HepG2 (cell line): ENCODE data around the gene PTPRCAP. TPM values are rescaled to one million over a fixed set of nuclear protein-coding genes. Genes with fewer than 3 reads are reported as not detected.
A peak's percentile ranks its signal among the peaks of the same experiment; 100 is the strongest.

Source experiments
- AGO2 ChIP-seq: fragments of 200-400 bp; formaldehyde crosslinking; optimal IDR thresholded peaks from 2 replicates; pipeline ENCODE3; 2017; ENCODE audit warnings: mild to moderate bottlenecking, low read depth, low read length, moderate library complexity
- ATM ChIP-seq: fragments of 450-650 bp; IDR thresholded peaks from 2 replicates; pipeline ENCODE4 v1.7.1; 2017; ENCODE audit warnings: mild to moderate bottlenecking, borderline replicate concordance
- NFE2 ChIP-seq: sonication (generic); formaldehyde crosslinking; IDR thresholded peaks from 2 replicates; pipeline ENCODE4 v1.4.0; 2020; ENCODE audit warnings: missing genetic modification reagents
- NFIB ChIP-seq: sonication (generic); formaldehyde crosslinking; IDR thresholded peaks from 2 replicates; pipeline ENCODE4 v1.9.0; 2021; ENCODE audit warnings: missing genetic modification reagents, mild to moderate bottlenecking, borderline replicate concordance
- NR2F6 ChIP-seq, 2 experiments: IDR thresholded peaks; 2 replicates each; pipeline ENCODE4 v1.6.1; 2016; ENCODE audit warnings: antibody characterized with exemption in 1 of 2, mild to moderate bottlenecking in 1 of 2
- POLR2AphosphoS2 ChIP-seq: IDR thresholded peaks from 2 replicates; pipeline ENCODE4 v1.6.1; 2011; ENCODE audit warnings: low read depth, low read length, improper control_type of control experiment
- RCOR2 ChIP-seq: IDR thresholded peaks from 2 replicates; pipeline ENCODE4 v1.6.1; 2016; ENCODE audit warnings: missing biosample characterization, missing genetic modification reagents
- REL ChIP-seq: sonication (generic); formaldehyde crosslinking; conservative IDR thresholded peaks from 2 replicates; pipeline ENCODE4 v1.8.0; 2022; ENCODE audit warnings: mild to moderate bottlenecking, missing genetic modification reagents, moderate library complexity
- SIN3B ChIP-seq: fragments of 150-350 bp; IDR thresholded peaks from 2 replicates; pipeline ENCODE4 v1.6.1; 2014; ENCODE audit warnings: low read length
- SOX13 ChIP-seq, 3 experiments: fragments of 450-650 bp in 1 of 3; sonication (generic) in 1 of 3; formaldehyde crosslinking in 1 of 3; IDR thresholded peaks in 2 of 3; conservative IDR thresholded peaks in 1 of 3; 2 replicates each; pipeline versions ENCODE4 v1.5.0 to v1.6.1; 2016 to 2020; ENCODE audit warnings: antibody characterized with exemption in 1 of 3, mild to moderate bottlenecking in 1 of 3, missing compliant biosample characterization in 1 of 3, missing genetic modification reagents in 1 of 3, moderate library complexity in 1 of 3
- SRSF9 ChIP-seq: fragments of 200-400 bp; formaldehyde crosslinking; IDR thresholded peaks from 2 replicates; pipeline ENCODE4 v1.6.1; 2018; ENCODE audit warnings: borderline replicate concordance, mild to moderate bottlenecking, low read depth, low read length; ENCODE audit not compliant: insufficient read depth, poor library complexity, severe bottlenecking
- TAF15 ChIP-seq: fragments of 200-400 bp; formaldehyde crosslinking; IDR thresholded peaks from one replicate; pipeline ENCODE4 v1.6.1; 2018; ENCODE audit warnings: mild to moderate bottlenecking, low read depth, low read length; ENCODE audit not compliant: poor library complexity, severe bottlenecking
- TEAD3 ChIP-seq: optimal IDR thresholded peaks from 2 replicates; pipeline ENCODE3; 2016; ENCODE audit warnings: borderline replicate concordance
- THAP11 ChIP-seq: IDR thresholded peaks from 2 replicates; pipeline ENCODE4 v1.6.1; 2016; ENCODE audit warnings: missing biosample characterization, missing genetic modification reagents
- ZFP36L2 ChIP-seq: sonication (generic); formaldehyde crosslinking; IDR thresholded peaks from 2 replicates; pipeline ENCODE4 v1.4.0; 2020; ENCODE audit warnings: missing genetic modification reagents
- ZFY ChIP-seq: sonication (generic); formaldehyde crosslinking; IDR thresholded peaks from 2 replicates; pipeline ENCODE4 v1.4.0; 2020; ENCODE audit warnings: missing genetic modification reagents
- ZFYVE20 ChIP-seq: sonication (generic); formaldehyde crosslinking; IDR thresholded peaks from 2 replicates; pipeline ENCODE4 v1.8.0; 2023; ENCODE audit warnings: low read depth, mild to moderate bottlenecking, moderate library complexity, missing genetic modification reagents, borderline replicate concordance
- ZNF354B ChIP-seq: sonication (generic); formaldehyde crosslinking; IDR thresholded peaks from 2 replicates; pipeline ENCODE4 v1.8.0; 2022; ENCODE audit warnings: mild to moderate bottlenecking, missing genetic modification reagents
- ZNF543 ChIP-seq: sonication (generic); formaldehyde crosslinking; IDR thresholded peaks from 2 replicates; pipeline ENCODE4 v1.4.0; 2020; ENCODE audit warnings: mild to moderate bottlenecking, missing genetic modification reagents
- ZNF549 ChIP-seq: sonication (generic); formaldehyde crosslinking; IDR thresholded peaks from 2 replicates; pipeline ENCODE4 v1.5.0; 2020; ENCODE audit warnings: missing genetic modification reagents
- ZNF563 ChIP-seq: sonication (generic); formaldehyde crosslinking; IDR thresholded peaks from 2 replicates; pipeline ENCODE4 v1.8.0; 2022; ENCODE audit warnings: mild to moderate bottlenecking, moderate library complexity, missing genetic modification reagents
- ZNF7 ChIP-seq: IDR thresholded peaks from 2 replicates; pipeline ENCODE4 v1.6.1; 2016; ENCODE audit warnings: missing biosample characterization, missing genetic modification reagents
- ZNF747 ChIP-seq: sonication (generic); formaldehyde crosslinking; IDR thresholded peaks from 2 replicates; pipeline ENCODE4 v1.8.1; 2023; ENCODE audit warnings: missing genetic modification reagents, mild to moderate bottlenecking, borderline replicate concordance
- ZNF773 ChIP-seq: sonication (generic); formaldehyde crosslinking; IDR thresholded peaks from 2 replicates; pipeline ENCODE4 v1.4.0; 2020; ENCODE audit warnings: missing genetic modification reagents, borderline replicate concordance
- ZNF775 ChIP-seq: sonication (generic); formaldehyde crosslinking; IDR thresholded peaks from 2 replicates; pipeline ENCODE4 v1.4.0; 2020; ENCODE audit warnings: missing genetic modification reagents, mild to moderate bottlenecking, moderate library complexity, borderline replicate concordance
- ZNF891 ChIP-seq: sonication (generic); formaldehyde crosslinking; IDR thresholded peaks from 2 replicates; pipeline ENCODE4 v1.5.0; 2020; ENCODE audit warnings: mild to moderate bottlenecking, missing genetic modification reagents
- polyA plus RNA-seq, 8 experiments: library from polyadenylated mRNA; depleted of rRNA in 3 of 8; stranded (reverse) in 7 of 8; unstranded in 1 of 8; fragments of >200 nt; fragmentation: Illumina TruSeq in 4 of 8; extraction: Trizol in 4 of 8; gene quantifications; 2 replicates each; pipeline versions ENCODE4 v1.2.1 to v1.2.3, GENCODE V29; 2011 to 2016; ENCODE audit warnings: low read depth in 4 of 8, missing spikeins in 1 of 8, mixed read lengths in 1 of 8; ENCODE audit not compliant: insufficient read depth in 1 of 8
- total RNA-seq, 5 experiments: library from RNA; depleted of rRNA; stranded (reverse); fragments of >200 nt; fragmentation: Illumina TruSeq; extraction: Trizol; gene quantifications; 2 replicates each; pipeline ENCODE4 v1.2.3, GENCODE V29; 2016; ENCODE audit warnings: low read depth in 1 of 5
- TF ChIP-seq, protein P1 (sequence below): sonication (generic); formaldehyde crosslinking; IDR thresholded peaks from 2 replicates; pipeline ENCODE4 v1.9.0; 2022; ENCODE audit warnings: low read depth, missing genetic modification reagents
- TF ChIP-seq, protein P2 (sequence below): sonication (generic); formaldehyde crosslinking; IDR thresholded peaks from 2 replicates; pipeline ENCODE4 v1.8.1; 2023; ENCODE audit warnings: missing genetic modification reagents, mild to moderate bottlenecking, borderline replicate concordance
- TF ChIP-seq, protein P3 (sequence below): sonication (generic); formaldehyde crosslinking; IDR thresholded peaks from 2 replicates; pipeline ENCODE4 v1.4.0; 2020; ENCODE audit warnings: missing genetic modification reagents, low read depth, mild to moderate bottlenecking, borderline replicate concordance

PTPRCAP gene
- total and polyA plus RNA-seq, 2 of the 13 experiments (the other 11 are each of a cell fraction or from before 2014, with no cell fraction given) = 0.60 to 0.70 TPM

DNA sequence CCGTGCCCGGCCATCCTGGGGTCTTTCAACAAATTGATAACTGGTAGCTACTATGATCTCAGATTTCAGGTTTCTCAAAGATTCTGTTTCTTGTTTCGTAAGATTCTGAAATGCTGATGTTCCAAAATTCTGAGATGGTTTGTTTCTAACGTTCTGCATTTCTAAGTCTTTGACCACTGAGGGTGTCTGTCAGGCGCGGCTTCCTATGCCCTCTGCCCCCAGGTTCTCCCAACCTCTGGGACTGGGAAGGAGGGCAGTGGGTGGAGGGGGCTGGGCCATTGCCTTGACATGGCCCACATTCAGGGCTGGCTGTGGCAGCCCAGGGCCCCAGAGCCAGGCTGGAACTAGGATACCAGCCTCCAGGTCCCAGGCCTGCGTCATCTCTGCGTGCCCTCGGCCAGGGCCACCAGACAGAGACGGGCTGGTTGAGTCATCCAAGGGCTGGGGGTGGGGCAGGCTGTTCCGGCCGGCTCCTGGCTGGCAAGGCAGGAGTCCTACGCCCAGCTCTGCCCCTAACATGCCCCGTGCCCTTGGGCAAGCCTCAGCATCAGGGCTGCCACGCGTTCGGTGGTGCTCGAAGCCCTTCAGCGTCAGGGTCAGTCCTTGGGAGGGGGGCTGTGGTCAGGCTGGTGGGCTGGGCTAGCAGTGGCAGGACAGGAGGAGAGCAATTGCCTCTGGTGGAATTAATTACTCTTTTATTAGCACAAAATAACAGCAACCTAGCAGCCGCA is 26.4 kb upstream of the PTPRCAP start (continued):
- TF ChIP-seq RCOR2 (CRISPR knock-in tag) (no peak), NFIB (CRISPR knock-in tag) (no peak), ZNF563 (CRISPR knock-in tag) (no peak; the same call in 1 of the 2 replicates), NFE2 (CRISPR knock-in tag) (no peak), ZFY (CRISPR knock-in tag) (no peak), ZNF891 (CRISPR knock-in tag) (peak; percentile 42; the same call in 1 of the 2 replicates), SRSF9 (no peak), ZFYVE20 (CRISPR knock-in tag) (no peak), ZNF543 (CRISPR knock-in tag) (no peak), SOX13 (IDR thresholded peaks at IDR 0.05) (no peak), SOX13 (CRISPR knock-in tag; conservative IDR thresholded peaks at IDR 0.05 in 1 of 2, IDR thresholded peaks at IDR 0.05 in 1 of 2) (0 out of 4 replicates have a peak, but pooled peaks of 1 of the 2 experiments have one; percentile 19), ZNF747 (CRISPR knock-in tag) (no peak), ZFP36L2 (CRISPR knock-in tag) (no peak), ZNF7 (CRISPR knock-in tag) (no peak), ZNF354B (CRISPR knock-in tag) (no peak), NR2F6 (IDR thresholded peaks at IDR 0.05) (no peak), NR2F6 (CRISPR knock-in tag; IDR thresholded peaks at IDR 0.05) (no peak), THAP11 (CRISPR knock-in tag) (peak; percentile 68; the same call in 1 of the 2 replicates), ZNF549 (CRISPR knock-in tag) (no peak), SIN3B (no peak), AGO2 (peak; percentile 91), TEAD3 (CRISPR knock-in tag) (peak; percentile 45), ZNF773 (CRISPR knock-in tag) (no peak), ATM (no peak), ZNF775 (CRISPR knock-in tag) (no peak), REL (CRISPR knock-in tag) (no peak), TAF15 (no peak), POLR2AphosphoS2 (no peak)
- TF ChIP-seq, protein P1, sequence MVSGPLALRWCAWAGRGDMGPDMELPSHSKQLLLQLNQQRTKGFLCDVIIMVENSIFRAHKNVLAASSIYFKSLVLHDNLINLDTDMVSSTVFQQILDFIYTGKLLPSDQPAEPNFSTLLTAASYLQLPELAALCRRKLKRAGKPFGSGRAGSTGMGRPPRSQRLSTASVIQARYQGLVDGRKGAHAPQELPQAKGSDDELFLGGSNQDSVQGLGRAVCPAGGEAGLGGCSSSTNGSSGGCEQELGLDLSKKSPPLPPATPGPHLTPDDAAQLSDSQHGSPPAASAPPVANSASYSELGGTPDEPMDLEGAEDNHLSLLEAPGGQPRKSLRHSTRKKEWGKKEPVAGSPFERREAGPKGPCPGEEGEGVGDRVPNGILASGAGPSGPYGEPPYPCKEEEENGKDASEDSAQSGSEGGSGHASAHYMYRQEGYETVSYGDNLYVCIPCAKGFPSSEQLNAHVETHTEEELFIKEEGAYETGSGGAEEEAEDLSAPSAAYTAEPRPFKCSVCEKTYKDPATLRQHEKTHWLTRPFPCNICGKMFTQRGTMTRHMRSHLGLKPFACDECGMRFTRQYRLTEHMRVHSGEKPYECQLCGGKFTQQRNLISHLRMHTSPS = peak; percentile 96
- TF ChIP-seq, protein P2, sequence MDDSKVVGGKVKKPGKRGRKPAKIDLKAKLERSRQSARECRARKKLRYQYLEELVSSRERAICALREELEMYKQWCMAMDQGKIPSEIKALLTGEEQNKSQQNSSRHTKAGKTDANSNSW (CRISPR knock-in tag) = no peak
- TF ChIP-seq, protein P3, sequence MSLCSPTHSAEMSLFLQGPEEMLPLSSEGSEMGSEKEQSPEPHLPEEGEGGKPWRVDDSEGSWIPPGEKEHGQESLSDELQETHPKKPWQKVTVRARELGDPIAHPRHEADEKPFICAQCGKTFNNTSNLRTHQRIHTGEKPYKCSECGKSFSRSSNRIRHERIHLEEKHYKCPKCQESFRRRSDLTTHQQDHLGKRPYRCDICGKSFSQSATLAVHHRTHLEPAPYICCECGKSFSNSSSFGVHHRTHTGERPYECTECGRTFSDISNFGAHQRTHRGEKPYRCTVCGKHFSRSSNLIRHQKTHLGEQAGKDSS (CRISPR knock-in tag) = no peak
